ENCODE results near the gene BBS9.

DNA sequence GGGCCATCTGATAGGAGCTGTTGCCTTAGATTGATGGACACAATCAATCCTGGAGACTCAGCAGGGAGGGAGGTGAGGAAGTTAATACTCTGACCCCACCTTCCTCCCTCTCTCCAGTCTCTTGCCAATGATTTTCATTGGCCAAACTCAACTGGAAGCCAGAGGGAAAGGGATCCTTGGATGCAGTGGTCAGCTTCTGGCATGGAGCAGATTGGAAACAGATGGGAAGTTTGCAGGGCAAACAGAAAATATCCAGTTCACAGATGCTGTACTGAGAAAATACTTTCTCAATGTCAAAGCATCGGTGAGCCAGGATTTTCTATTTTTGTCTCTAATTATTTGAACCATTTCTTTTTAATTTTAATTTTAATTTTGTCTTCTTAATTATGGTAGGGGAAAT lies 170.8 kb downstream of the BBS9 start:
- no peak for TF ChIP-seq CTCF (conservative IDR thresholded peaks at IDR 0.05; ENCODE audit: low read length)
- no peak for TF ChIP-seq EZH2phosphoT487 (IDR thresholded peaks at IDR 0.05; ENCODE audit: borderline replicate concordance)

Data from Loucy (cell line).